GM18505 (cell line): ENCODE results near the gene IFNG-AS1.
A peak's percentile ranks its signal among the peaks of the same experiment; 100 is the strongest.

Source experiments
- ATAC-seq: cut with Tn5 transposase; IDR thresholded peaks from one replicate; pipeline ENCODE4 v1.9.1; 2021; ENCODE audit not compliant: unreplicated experiment
- POLR2A ChIP-seq: IDR thresholded peaks from 4 replicates; pipeline ENCODE4 v1.6.1; 2011; ENCODE audit warnings: borderline replicate concordance; ENCODE audit not compliant: insufficient read depth, insufficient read length; ENCODE audit errors: extremely low read depth

The IFNG-AS1 gene

GRCh38 chr12:67981287-67982162 lies 7.7 kb upstream of the IFNG-AS1 start:
- ATAC-seq: no peak
- no peak for TF ChIP-seq POLR2A

GRCh38 chr12:67982164-67982563 lies 7.1 kb upstream of the IFNG-AS1 start:
- no peak for TF ChIP-seq POLR2A
- no peak for ATAC-seq

DNA sequence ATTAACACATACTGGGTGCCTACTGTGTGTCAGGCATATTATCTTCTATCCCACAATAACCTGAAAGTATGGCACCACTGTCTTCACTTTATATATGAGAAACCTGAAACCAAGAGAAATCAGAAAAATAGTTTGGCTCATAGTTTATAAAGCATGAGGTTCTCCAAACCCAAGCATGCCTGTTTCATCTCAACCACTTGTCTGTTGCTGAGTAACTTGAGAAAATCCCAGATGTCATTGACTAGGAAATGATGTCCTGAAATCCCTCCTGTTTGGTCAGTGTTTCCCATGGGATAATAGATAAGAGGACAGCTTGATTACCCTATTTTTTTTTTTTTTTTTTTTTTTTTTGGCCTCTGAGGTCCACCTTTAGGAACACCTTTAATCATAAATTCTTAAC lies 2.6 kb upstream of the IFNG-AS1 start:
- ATAC-seq: no peak
- no peak for TF ChIP-seq POLR2A

GRCh38 chr12:67988601-67989021 lies 636 bp upstream of the IFNG-AS1 start:
- peak; percentile 59 for ATAC-seq
- peak; percentile 42 for TF ChIP-seq POLR2A

DNA sequence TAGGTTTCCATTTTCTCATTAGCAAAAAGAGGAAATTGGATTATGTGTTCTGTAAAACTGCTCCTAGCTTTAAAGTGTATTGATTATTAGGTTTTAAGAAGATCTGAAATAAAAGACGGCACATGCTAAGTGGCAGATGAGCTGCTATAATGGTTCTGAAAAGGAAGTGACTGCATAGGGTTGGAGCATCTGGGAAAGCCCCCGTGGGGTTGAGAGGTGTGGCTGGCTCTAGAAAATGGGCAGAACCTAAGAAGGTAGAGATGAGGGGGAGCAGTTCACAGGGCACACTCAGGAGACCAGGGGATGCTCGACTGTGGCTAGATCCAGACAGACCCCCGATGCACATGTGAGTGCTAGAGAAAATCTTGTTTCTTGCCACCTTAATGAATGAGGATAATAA lies 1.9 kb downstream of the IFNG-AS1 start:
- peak; percentile 66 for ATAC-seq
- TF ChIP-seq POLR2A: peak; percentile 59

GRCh38 chr12:67993143-67993542 lies 3.9 kb downstream of the IFNG-AS1 start:
- no peak for ATAC-seq
- TF ChIP-seq POLR2A: no peak

GRCh38 chr12:67994046-67994445 lies 4.8 kb downstream of the IFNG-AS1 start:
- ATAC-seq: no peak
- TF ChIP-seq POLR2A: no peak

DNA sequence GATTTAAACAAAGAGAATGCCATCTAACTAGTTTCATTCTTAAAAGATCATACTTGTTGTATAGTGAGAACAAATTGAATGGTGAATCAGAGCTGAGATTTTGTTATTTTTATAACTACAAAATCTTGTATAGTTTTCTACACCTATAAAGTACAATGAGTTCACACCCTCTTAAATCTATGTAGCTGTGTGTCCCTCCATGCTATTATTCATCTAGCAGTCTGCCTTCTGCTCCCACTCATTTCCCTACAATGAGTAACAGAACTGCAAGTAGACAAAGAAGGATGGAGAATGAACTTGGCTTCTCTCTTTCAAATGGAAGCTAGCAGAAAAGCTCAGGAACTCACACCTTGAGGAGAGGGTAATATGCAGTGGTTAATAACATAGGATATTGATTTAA lies 7.1 kb downstream of the IFNG-AS1 start:
- no peak for ATAC-seq
- no peak for TF ChIP-seq POLR2A

GRCh38 chr12:67998379-67998778 lies 9.1 kb downstream of the IFNG-AS1 start:
- ATAC-seq: no peak

GRCh38 chr12:67999244-67999643 lies 10.0 kb downstream of the IFNG-AS1 start:
- no peak for TF ChIP-seq POLR2A

More at GRCh38 chr12:67998379-67998778, 9.1 kb downstream of the IFNG-AS1 start:
- TF ChIP-seq POLR2A: no peak

DNA sequence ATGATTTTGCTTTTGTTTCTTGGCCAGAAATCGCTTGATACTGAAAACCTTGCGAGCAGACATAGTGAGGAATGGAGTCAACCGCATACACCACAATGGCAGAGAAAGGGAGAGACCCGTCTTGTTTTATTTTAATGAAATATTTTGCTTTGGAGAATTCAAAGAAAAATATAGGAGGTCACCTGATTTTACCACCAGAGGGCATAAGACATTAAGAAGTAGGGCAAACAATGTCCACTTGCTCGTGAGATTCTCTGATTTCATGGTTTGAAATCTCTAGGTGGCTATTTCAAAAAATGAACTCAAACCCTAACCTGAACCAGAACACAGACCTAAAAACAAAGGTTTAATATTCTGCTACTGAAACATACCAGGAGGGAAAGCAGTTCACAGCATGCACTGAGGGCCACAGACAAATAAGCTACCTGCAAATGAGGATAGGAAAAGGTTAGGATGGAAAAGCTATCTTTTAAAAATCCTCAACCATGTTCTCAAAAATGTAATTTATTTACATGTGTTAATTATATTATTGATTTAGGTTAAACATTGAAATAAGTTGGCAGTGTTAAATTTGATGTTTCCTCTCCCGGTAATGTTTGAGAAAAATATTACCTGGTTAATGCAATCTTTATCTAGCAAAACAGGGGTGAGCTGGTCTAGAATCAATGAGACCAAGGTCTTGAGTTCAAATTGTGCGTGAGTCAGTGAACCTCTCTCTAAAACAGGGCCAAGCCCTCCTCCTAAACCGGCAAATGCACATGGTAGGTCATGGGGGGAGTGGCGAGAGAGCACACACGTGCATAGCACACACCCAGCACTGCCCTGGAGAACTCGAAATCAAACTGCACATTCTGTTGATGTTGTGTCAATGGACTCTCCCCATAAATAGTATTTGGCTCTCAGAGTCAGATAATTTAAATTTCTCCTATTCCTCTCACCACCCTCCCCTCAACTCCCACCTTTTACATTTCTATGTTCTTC lies 12.5 kb downstream of the IFNG-AS1 start:
- no peak for ATAC-seq
- TF ChIP-seq POLR2A: no peak

More at GRCh38 chr12:67999244-67999643, 10.0 kb downstream of the IFNG-AS1 start:
- no peak for ATAC-seq

- no peak for TF ChIP-seq POLR2A
- no peak for ATAC-seq
These were observed 14.5 kb downstream of the IFNG-AS1 start for GRCh38 chr12:68003777-68004176.

DNA sequence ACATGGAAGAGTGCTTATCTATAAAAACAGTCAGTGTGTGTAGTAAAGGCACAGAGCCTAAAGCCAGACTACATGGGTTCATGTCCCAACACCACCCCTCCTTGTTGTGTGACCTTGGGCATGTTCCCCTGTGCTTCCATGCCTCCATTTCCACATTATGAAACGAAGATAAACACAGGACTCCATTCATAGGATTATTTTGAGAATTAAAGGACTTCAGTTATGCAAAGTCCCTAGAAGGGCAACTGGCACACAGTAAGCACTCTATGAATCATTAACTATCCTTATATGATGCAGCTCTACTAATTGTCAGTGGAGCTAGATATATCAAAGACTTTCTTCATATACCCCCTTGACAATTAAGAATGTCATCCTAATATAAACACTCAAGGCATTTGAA lies 17.8 kb downstream of the IFNG-AS1 start:
- TF ChIP-seq POLR2A: no peak
- ATAC-seq: no peak
